ENCODE measurements around the gene PCDH10. TPM values are rescaled to one million over a fixed set of nuclear protein-coding genes. Genes with fewer than 3 reads are reported as not detected.

The PCDH10 gene
- total RNA-seq, 2 experiments from 2014 or later: not detected

GRCh38 chr4:133127500-133127899 is 21.6 kb upstream of the PCDH10 start:
- DNase-seq: no peak
- no peaks in the 10 kb centered on the region for H3K27me3 Mint-ChIP-seq
- ATAC-seq (ENCODE audit: poor library complexity): no peak
- H3K4me3 Mint-ChIP-seq: no peak overlapping the region
- Histone ChIP-seq H3K4me1 (ENCODE audit: insufficient read depth, low read length) (no peaks in the 10 kb centered on the region), H3K4me3 (ENCODE audit: low read length) (no peak overlapping the region), H3K27ac (ENCODE audit: low read depth in 1 of 2, low read length in 2 of 2) (no peak overlapping the region), H3K27me3 (ENCODE audit: control insufficient read depth in 1 of 2, insufficient read depth in 2 of 2, low read length in 2 of 2) (no peaks in the 10 kb centered on the region), H3K9me3 (ENCODE audit: control insufficient read depth in 1 of 2, insufficient read depth in 1 of 2, low read length in 2 of 2) (peaks cover 0 to 4% of the 10 kb centered on the region in 2 experiments), H3K36me3 (ENCODE audit: insufficient read depth, low read length) (no peaks in the 10 kb centered on the region)
- intact Hi-C loops (cut with DNase I, micrococcal nuclease): no loop called here
- TF ChIP-seq CTCF (IDR thresholded peaks at IDR 0.05): no peak
- H3K36me3 Mint-ChIP-seq (ENCODE audit: low read depth): no peaks in the 10 kb centered on the region
- no peaks in the 10 kb centered on the region for H3K4me1 Mint-ChIP-seq (ENCODE audit: low read depth)
- H3K9me3 Mint-ChIP-seq: no peaks in the 10 kb centered on the region
- ChIA-PET POLR2A (no interaction called here), CTCF (no interaction called here)
- H3K27ac Mint-ChIP-seq: no peak overlapping the region

GRCh38 chr4:133129237-133129636 is 19.9 kb upstream of the PCDH10 start:
- no peak overlapping the region for H3K4me3 Mint-ChIP-seq

GRCh38 chr4:133130171-133130570 is 18.9 kb upstream of the PCDH10 start:
- no peak overlapping the region for H3K27ac Mint-ChIP-seq
- H3K36me3 Mint-ChIP-seq (ENCODE audit: low read depth): no peaks in the 10 kb centered on the region
- ChIA-PET CTCF (no interaction called here), POLR2A (no interaction called here)
- H3K4me1 Mint-ChIP-seq (ENCODE audit: low read depth): no peaks in the 10 kb centered on the region
- no peak overlapping the region for H3K27ac ChIP-seq (ENCODE audit: low read depth in 1 of 2, low read length in 2 of 2)
- H3K27me3 Mint-ChIP-seq: no peaks in the 10 kb centered on the region
- H3K9me3 ChIP-seq (ENCODE audit: control insufficient read depth in 1 of 2, insufficient read depth in 1 of 2, low read length in 2 of 2): peaks cover 0 to 4% of the 10 kb centered on the region in 2 experiments
- H3K4me3 ChIP-seq (ENCODE audit: low read length): no peak overlapping the region
- intact Hi-C loops (cut with DNase I, micrococcal nuclease): no loop called here
- H3K27me3 ChIP-seq (ENCODE audit: control insufficient read depth in 1 of 2, insufficient read depth in 2 of 2, low read length in 2 of 2): no peaks in the 10 kb centered on the region
- no peaks in the 10 kb centered on the region for H3K9me3 Mint-ChIP-seq
- DNase-seq (no peak), ATAC-seq (ENCODE audit: poor library complexity) (no peak)
- no peak overlapping the region for H3K4me3 Mint-ChIP-seq
- H3K36me3 ChIP-seq (ENCODE audit: insufficient read depth, low read length): no peaks in the 10 kb centered on the region
- no peak for TF ChIP-seq CTCF (IDR thresholded peaks at IDR 0.05)
- H3K4me1 ChIP-seq (ENCODE audit: insufficient read depth, low read length): no peaks in the 10 kb centered on the region

More at GRCh38 chr4:133129237-133129636, 19.9 kb upstream of the PCDH10 start:
- ATAC-seq (ENCODE audit: poor library complexity): no peak
- no peak for TF ChIP-seq CTCF (IDR thresholded peaks at IDR 0.05)
- Mint-ChIP-seq H3K36me3 (ENCODE audit: low read depth) (no peaks in the 10 kb centered on the region), H3K27ac (no peak overlapping the region), H3K9me3 (no peaks in the 10 kb centered on the region), H3K27me3 (no peaks in the 10 kb centered on the region), H3K4me1 (ENCODE audit: low read depth) (no peaks in the 10 kb centered on the region)
- CTCF ChIA-PET: no interaction called here
- intact Hi-C loops (cut with DNase I, micrococcal nuclease): no loop called here
- Histone ChIP-seq H3K36me3 (ENCODE audit: insufficient read depth, low read length) (no peaks in the 10 kb centered on the region), H3K27ac (ENCODE audit: low read depth in 1 of 2, low read length in 2 of 2) (no peak overlapping the region), H3K4me3 (ENCODE audit: low read length) (no peak overlapping the region), H3K9me3 (ENCODE audit: control insufficient read depth in 1 of 2, insufficient read depth in 1 of 2, low read length in 2 of 2) (peaks cover 0 to 4% of the 10 kb centered on the region in 2 experiments), H3K4me1 (ENCODE audit: insufficient read depth, low read length) (no peaks in the 10 kb centered on the region), H3K27me3 (ENCODE audit: control insufficient read depth in 1 of 2, insufficient read depth in 2 of 2, low read length in 2 of 2) (no peaks in the 10 kb centered on the region)
- no peak for DNase-seq
- POLR2A ChIA-PET: no interaction called here
